ENCODE results near the gene CFAP61.

CFAP61 gene

GRCh38 chr20:20211988-20212518 is 159.7 kb downstream of the CFAP61 start:
- no peak overlapping the region for H3K4me3 ChIP-seq (ENCODE audit: low read depth, low read length)
- DNase-seq (ENCODE audit: low read depth): no peak
- TF ChIP-seq MYC (IDR thresholded peaks at IDR 0.05; ENCODE audit: low read depth, low read length) (no peak), POLR2A (IDR thresholded peaks at IDR 0.05; ENCODE audit: extremely low read depth, insufficient read length) (no peak)
- TF ChIP-seq, protein P1, sequence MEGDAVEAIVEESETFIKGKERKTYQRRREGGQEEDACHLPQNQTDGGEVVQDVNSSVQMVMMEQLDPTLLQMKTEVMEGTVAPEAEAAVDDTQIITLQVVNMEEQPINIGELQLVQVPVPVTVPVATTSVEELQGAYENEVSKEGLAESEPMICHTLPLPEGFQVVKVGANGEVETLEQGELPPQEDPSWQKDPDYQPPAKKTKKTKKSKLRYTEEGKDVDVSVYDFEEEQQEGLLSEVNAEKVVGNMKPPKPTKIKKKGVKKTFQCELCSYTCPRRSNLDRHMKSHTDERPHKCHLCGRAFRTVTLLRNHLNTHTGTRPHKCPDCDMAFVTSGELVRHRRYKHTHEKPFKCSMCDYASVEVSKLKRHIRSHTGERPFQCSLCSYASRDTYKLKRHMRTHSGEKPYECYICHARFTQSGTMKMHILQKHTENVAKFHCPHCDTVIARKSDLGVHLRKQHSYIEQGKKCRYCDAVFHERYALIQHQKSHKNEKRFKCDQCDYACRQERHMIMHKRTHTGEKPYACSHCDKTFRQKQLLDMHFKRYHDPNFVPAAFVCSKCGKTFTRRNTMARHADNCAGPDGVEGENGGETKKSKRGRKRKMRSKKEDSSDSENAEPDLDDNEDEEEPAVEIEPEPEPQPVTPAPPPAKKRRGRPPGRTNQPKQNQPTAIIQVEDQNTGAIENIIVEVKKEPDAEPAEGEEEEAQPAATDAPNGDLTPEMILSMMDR (IDR thresholded peaks at IDR 0.05; ENCODE audit: low read depth, low read length): no peak
- TF ChIP-seq, protein P2, sequence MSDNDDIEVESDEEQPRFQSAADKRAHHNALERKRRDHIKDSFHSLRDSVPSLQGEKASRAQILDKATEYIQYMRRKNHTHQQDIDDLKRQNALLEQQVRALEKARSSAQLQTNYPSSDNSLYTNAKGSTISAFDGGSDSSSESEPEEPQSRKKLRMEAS (IDR thresholded peaks at IDR 0.05; ENCODE audit: low read depth, low read length): no peak

GRCh38 chr20:20212675-20213096 is 160.4 kb downstream of the CFAP61 start:
- no peak overlapping the region for H3K4me3 ChIP-seq (ENCODE audit: low read depth, low read length)
- TF ChIP-seq, protein P1 (IDR thresholded peaks at IDR 0.05; ENCODE audit: low read depth, low read length): no peak
- TF ChIP-seq POLR2A (IDR thresholded peaks at IDR 0.05; ENCODE audit: extremely low read depth, insufficient read length) (no peak), MYC (IDR thresholded peaks at IDR 0.05; ENCODE audit: low read depth, low read length) (no peak)
- TF ChIP-seq, protein P2 (IDR thresholded peaks at IDR 0.05; ENCODE audit: low read depth, low read length): no peak
- DNase-seq (ENCODE audit: low read depth): no peak

DNA sequence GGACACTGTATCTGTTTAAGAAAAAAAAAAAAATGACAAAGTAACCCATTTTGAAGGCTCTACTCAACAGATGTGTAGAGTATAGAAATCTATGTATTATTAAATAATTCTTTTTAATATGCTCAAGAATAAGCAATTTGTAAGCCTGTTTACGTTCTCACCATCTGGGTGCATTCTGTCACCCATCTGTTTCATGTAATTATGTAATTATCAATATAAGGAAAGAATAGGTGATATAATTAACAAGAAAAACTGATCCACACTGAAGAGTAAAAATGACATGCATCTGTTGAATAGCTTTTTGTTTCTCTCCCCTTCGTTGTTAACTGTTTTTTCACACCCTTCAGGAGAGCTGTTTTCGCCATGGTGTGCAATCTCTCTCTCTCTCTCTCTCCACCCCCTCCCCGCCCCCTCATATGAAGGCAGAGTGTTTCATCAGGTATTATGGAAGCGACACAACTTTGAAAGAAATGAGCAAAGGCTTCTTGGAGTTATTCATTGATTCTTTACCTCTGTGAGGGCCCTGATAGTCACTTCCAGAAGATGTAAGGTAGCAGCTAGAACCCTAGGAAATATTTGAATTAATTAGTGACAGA is 161.3 kb downstream of the CFAP61 start:
- no peak for DNase-seq (ENCODE audit: low read depth)
- no peak for TF ChIP-seq POLR2A (IDR thresholded peaks at IDR 0.05; ENCODE audit: extremely low read depth, insufficient read length)
- TF ChIP-seq, protein P2 (IDR thresholded peaks at IDR 0.05; ENCODE audit: low read depth, low read length): no peak
- no peak for TF ChIP-seq MYC (IDR thresholded peaks at IDR 0.05; ENCODE audit: low read depth, low read length)
- TF ChIP-seq, protein P1 (IDR thresholded peaks at IDR 0.05; ENCODE audit: low read depth, low read length): no peak
- H3K4me3 ChIP-seq (ENCODE audit: low read depth, low read length): no peak overlapping the region

- H3K4me3 ChIP-seq (ENCODE audit: low read depth, low read length): no peak overlapping the region
- TF ChIP-seq MYC (IDR thresholded peaks at IDR 0.05; ENCODE audit: low read depth, low read length): no peak
- TF ChIP-seq, protein P2 (IDR thresholded peaks at IDR 0.05; ENCODE audit: low read depth, low read length): no peak
- TF ChIP-seq, protein P1 (IDR thresholded peaks at IDR 0.05; ENCODE audit: low read depth, low read length): no peak
- TF ChIP-seq POLR2A (IDR thresholded peaks at IDR 0.05; ENCODE audit: extremely low read depth, insufficient read length): no peak
Measured at GRCh38 chr20:20214757-20215275, 162.5 kb downstream of the CFAP61 start.

GRCh38 chr20:20215976-20216727 is 163.8 kb downstream of the CFAP61 start:
- DNase-seq (ENCODE audit: low read depth): no peak
- no peak overlapping the region for H3K4me3 ChIP-seq (ENCODE audit: low read depth, low read length)
- no peak for TF ChIP-seq POLR2A (IDR thresholded peaks at IDR 0.05; ENCODE audit: extremely low read depth, insufficient read length)

More at GRCh38 chr20:20214757-20215275, 162.5 kb downstream of the CFAP61 start:
- no peak for DNase-seq (ENCODE audit: low read depth)

DNA sequence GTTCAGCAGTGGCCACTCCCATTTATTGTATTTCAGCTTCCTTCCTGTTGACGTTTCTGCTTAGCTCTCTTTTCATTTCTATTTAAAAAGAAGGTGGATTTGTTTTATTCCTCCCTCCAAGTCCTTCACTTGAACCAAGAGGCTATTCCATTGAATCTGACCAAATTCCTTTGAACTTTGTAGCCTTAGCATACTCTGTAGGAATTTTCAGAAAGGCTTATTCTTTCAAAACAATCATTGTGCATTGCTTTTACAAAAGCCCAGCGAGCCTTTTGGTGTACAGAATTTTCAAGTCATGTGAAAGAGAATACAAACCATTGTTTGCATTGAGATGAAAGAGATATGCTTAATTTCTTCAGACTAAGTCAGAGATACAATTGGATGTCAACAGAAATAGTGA is 164.6 kb downstream of the CFAP61 start:
- TF ChIP-seq, protein P2 (IDR thresholded peaks at IDR 0.05; ENCODE audit: low read depth, low read length): no peak
- TF ChIP-seq, protein P1 (IDR thresholded peaks at IDR 0.05; ENCODE audit: low read depth, low read length): no peak
- no peak for TF ChIP-seq POLR2A (IDR thresholded peaks at IDR 0.05; ENCODE audit: extremely low read depth, insufficient read length)
- no peak for TF ChIP-seq MYC (IDR thresholded peaks at IDR 0.05; ENCODE audit: low read depth, low read length)
- DNase-seq (ENCODE audit: low read depth): no peak

More for the DNA sequence above, 164.6 kb downstream of the CFAP61 start:
- no peak overlapping the region for H3K4me3 ChIP-seq (ENCODE audit: low read depth, low read length)

Measured in NB4 (cell line).